GM18498 (cell line): Measurements from ENCODE around the gene ACOX2.

Experiments used
- ATAC-seq: cut with Tn5 transposase; IDR thresholded peaks from one replicate; pipeline ENCODE4 v1.9.1; 2021; ENCODE audit warnings: mild to moderate bottlenecking, moderate library complexity; ENCODE audit not compliant: unreplicated experiment

ACOX2 gene

GRCh38 chr3:58536501-58537411 lies at the start of gene ACOX2:
ACOX2 (minus strand) TSS chr3:58537190; CDS start chr3:58535106, 2,084 bp downstream.
- ATAC-seq, result no peak

GRCh38 chr3:58585994-58586393 lies 49.0 kb upstream of the ACOX2 start:
- ATAC-seq, result no peak

GRCh38 chr3:58585005-58585786 lies 48.2 kb upstream of the ACOX2 start:
- ATAC-seq, result peak; percentile 98

- ATAC-seq, result no peak
Measured at GRCh38 chr3:58584690-58585004, 47.7 kb upstream of the ACOX2 start.

- no peak for ATAC-seq
Measured at GRCh38 chr3:58581328-58582091, 44.5 kb upstream of the ACOX2 start.

GRCh38 chr3:58580826-58581327 lies 43.9 kb upstream of the ACOX2 start:
- ATAC-seq, result no peak

GRCh38 chr3:58578873-58579272 lies 41.9 kb upstream of the ACOX2 start:
- ATAC-seq, result no peak

- ATAC-seq, result no peak
Measured at GRCh38 chr3:58577269-58577821, 40.4 kb upstream of the ACOX2 start, which contains the start of gene FAM107A. FAM107A (minus strand) TSS chr3:58577391; CDS start chr3:58569860, 7,531 bp downstream.

- ATAC-seq, result no peak
Measured at GRCh38 chr3:58576716-58577115, 39.7 kb upstream of the ACOX2 start.

- ATAC-seq, result no peak
Measured at GRCh38 chr3:58575971-58576652, 39.1 kb upstream of the ACOX2 start.

- ATAC-seq, result no peak
Measured at GRCh38 chr3:58574682-58575081, 37.7 kb upstream of the ACOX2 start.

- ATAC-seq, result no peak
Measured at GRCh38 chr3:58574106-58574505, 37.1 kb upstream of the ACOX2 start.

GRCh38 chr3:58573640-58574039 lies 36.6 kb upstream of the ACOX2 start:
- no peak for ATAC-seq

- no peak for ATAC-seq
Measured at GRCh38 chr3:58572634-58573230, 35.7 kb upstream of the ACOX2 start.

- ATAC-seq, result no peak
Measured at GRCh38 chr3:58572013-58572633, 35.1 kb upstream of the ACOX2 start.

- ATAC-seq, result no peak
Measured at GRCh38 chr3:58570851-58571250, 33.9 kb upstream of the ACOX2 start.

GRCh38 chr3:58569287-58570001 lies 32.5 kb upstream of the ACOX2 start:
- ATAC-seq, result no peak

- no peak for ATAC-seq
Measured at GRCh38 chr3:58568572-58569286, 31.7 kb upstream of the ACOX2 start.
